Testis (tissue), 2 donors: ENCODE data around the gene CTPS2.

Experiments
- CTCF ChIP-seq, 3 experiments: fragments of 450-650 bp in 2 of 3; fragments of 200-600 bp in 1 of 3; sonication (generic) in 1 of 3; IDR thresholded peaks; one replicate each; pipeline ENCODE4 v1.5.1; 2016 to 2019; ENCODE audit warnings: antibody characterized with exemption in 3 of 3, mild to moderate bottlenecking in 2 of 3, moderate library complexity in 1 of 3
- POLR2A ChIP-seq: fragments of 450-650 bp; IDR thresholded peaks from one replicate; pipeline ENCODE4 v1.6.1; 2017; ENCODE audit warnings: antibody characterized with exemption, mild to moderate bottlenecking, moderate library complexity

GRCh38 chrX:16635040-16635439, 77.4 kb downstream of the CTPS2 start:
- TF ChIP-seq CTCF (IDR thresholded peaks at IDR 0.05), result no peak
- no peak for TF ChIP-seq POLR2A
